Endothelial cell of umbilical vein (primary cell): ENCODE measurements around the gene SCN1B. TPM values are rescaled to one million over a fixed set of nuclear protein-coding genes. Genes with fewer than 3 reads are reported as not detected.

ENCODE experiments used
- BruUV-seq: library from RNA; stranded (reverse); fragments of 400-500 nt; replicated peaks from 2 replicates; lab custom pipeline; 2021; lab: Mats Ljungman, UMichigan
- CTCF ChIA-PET: fragments of 300-600, 350-600 bp; sonication (Branson Sonifier 250); formaldehyde crosslinking; loops from one replicate; lab custom pipeline; 2021; ENCODE audit warnings: antibody characterized with exemption, inconsistent platforms; lab: Charles Lee
- POLR2A ChIA-PET: fragments of 300-600, 350-600 bp; sonication (Branson Sonifier 250); formaldehyde crosslinking; loops from one replicate; lab custom pipeline; 2021; ENCODE audit warnings: antibody characterized with exemption, inconsistent platforms; lab: Charles Lee
- DNase-seq: peaks from one replicate; pipeline ENCODE4 v3.0.0-alpha.2; 2011; ENCODE audit warnings: low read depth, low spot score
- FAIRE-seq: peaks from 2 replicates; lab custom pipeline; 2011; peaks lifted over from hg19 to GRCh38; lab: Jason Lieb, UNC
- H2AFZ ChIP-seq: 2 replicates; pipeline ENCODE4 v1.6.0; 2012; ENCODE audit warnings: low read depth, low read length, control low read depth, inconsistent platforms
- H3K27ac ChIP-seq: 2 replicates; pipeline ENCODE4 v1.5.1; 2011; ENCODE audit warnings: low read depth, mild to moderate bottlenecking, control low read depth, low read length, moderate library complexity; ENCODE audit not compliant: insufficient read depth
- H3K27me3 ChIP-seq, 2 experiments: 2 replicates each; pipeline versions ENCODE4 v1.6.0 to v1.6.1; 2011; ENCODE audit warnings: low read length in 2 of 2, mixed read lengths in 1 of 2; ENCODE audit not compliant: control insufficient read depth in 2 of 2, insufficient read depth in 2 of 2
- H3K36me3 ChIP-seq, 2 experiments: 2 replicates in 1 of 2; 3 replicates in 1 of 2; pipeline ENCODE4 v1.5.1; 2011; ENCODE audit warnings: low read length in 2 of 2, mild to moderate bottlenecking in 1 of 2, moderate library complexity in 1 of 2; ENCODE audit not compliant: control insufficient read depth in 2 of 2, insufficient read depth in 2 of 2; ENCODE audit errors: extremely low read depth in 1 of 2
- H3K4me1 ChIP-seq: 3 replicates; pipeline ENCODE4 v1.5.1; 2011; ENCODE audit warnings: mild to moderate bottlenecking, low read length; ENCODE audit not compliant: control insufficient read depth, insufficient read depth; ENCODE audit errors: extremely low read depth
- H3K4me2 ChIP-seq: 2 replicates; pipeline ENCODE4 v1.6.1; 2011; ENCODE audit warnings: low read length, control low read depth, mixed read lengths; ENCODE audit not compliant: insufficient read depth
- H3K4me3 ChIP-seq, 3 experiments: fragments of 200-600 bp in 1 of 3; sonication (generic), shearing (Covaris generic) in 1 of 3; replicated peaks in 1 of 3; 2 replicates each; pipeline ENCODE4 v1.5.1; 2011 to 2016; ENCODE audit warnings: control low read depth in 3 of 3, low read length in 3 of 3, mild to moderate bottlenecking in 2 of 3, inconsistent platforms in 1 of 3, low read depth in 1 of 3, moderate library complexity in 1 of 3; ENCODE audit not compliant: insufficient read depth in 1 of 3
- H3K79me2 ChIP-seq: 2 replicates; pipeline ENCODE4 v1.6.0; 2012; ENCODE audit warnings: low read length, inconsistent platforms; ENCODE audit not compliant: control insufficient read depth, insufficient read depth
- H3K9ac ChIP-seq: replicated peaks from 2 replicates; pipeline ENCODE3; 2011; ENCODE audit warnings: low read length, control low read depth; ENCODE audit not compliant: insufficient read depth; ENCODE audit errors: extremely low read depth
- H3K9me1 ChIP-seq: replicated peaks from 3 replicates; pipeline ENCODE4 v1.6.0; 2011; ENCODE audit warnings: mild to moderate bottlenecking, low read length; ENCODE audit not compliant: control insufficient read depth, insufficient read depth; ENCODE audit errors: extremely low read depth
- H3K9me3 ChIP-seq: replicated peaks from 2 replicates; pipeline ENCODE4 v1.5.1; 2012; ENCODE audit warnings: low read length, inconsistent platforms; ENCODE audit not compliant: control insufficient read depth, insufficient read depth
- H4K20me1 ChIP-seq: replicated peaks from 2 replicates; pipeline ENCODE3; 2011; ENCODE audit warnings: mild to moderate bottlenecking, low read length; ENCODE audit not compliant: control insufficient read depth, insufficient read depth; ENCODE audit errors: extremely low read depth
- CTCF ChIP-seq, 2 donors: IDR thresholded peaks; 1 replicate in 1 of 2; 2 replicates in 1 of 2; pipeline ENCODE4 v1.5.1; 2011; ENCODE audit warnings: low read length in 2 of 2, mild to moderate bottlenecking in 2 of 2, moderate library complexity in 2 of 2, control low read depth in 1 of 2, inconsistent platforms in 1 of 2, low read depth in 1 of 2; ENCODE audit not compliant: insufficient read depth in 1 of 2; ENCODE audit errors: extremely low read depth in 1 of 2
- EZH2 ChIP-seq: IDR thresholded peaks from 2 replicates; pipeline ENCODE4 v1.6.1; 2012; ENCODE audit warnings: borderline replicate concordance, low read depth, mild to moderate bottlenecking, moderate library complexity, low read length, inconsistent platforms; ENCODE audit not compliant: severe bottlenecking
- FOS ChIP-seq: IDR thresholded peaks from 2 replicates; pipeline ENCODE4 v1.6.1; 2011; ENCODE audit warnings: mild to moderate bottlenecking, low read length, moderate library complexity, borderline replicate concordance; ENCODE audit not compliant: insufficient read depth
- GATA2 ChIP-seq: IDR thresholded peaks from 2 replicates; pipeline ENCODE4 v1.7.0; 2011; ENCODE audit warnings: low read depth, mild to moderate bottlenecking, moderate library complexity, mixed read lengths, low read length; ENCODE audit not compliant: insufficient read length, insufficient read depth
- JUN ChIP-seq: IDR thresholded peaks from 2 replicates; pipeline ENCODE4 v1.6.1; 2011; ENCODE audit warnings: borderline replicate concordance, low read depth; ENCODE audit not compliant: insufficient read length, insufficient read depth
- MAX ChIP-seq: IDR thresholded peaks from 2 replicates; pipeline ENCODE4 v1.6.1; 2011; ENCODE audit not compliant: insufficient read depth, insufficient read length
- MYC ChIP-seq: IDR thresholded peaks from one replicate; pipeline ENCODE4 v1.6.1; 2011; ENCODE audit warnings: mild to moderate bottlenecking, low read depth, low read length
- POLR2A ChIP-seq: IDR thresholded peaks from 2 replicates; pipeline ENCODE4 v1.6.1; 2012; ENCODE audit warnings: low read depth, mild to moderate bottlenecking, control low read depth, low read length
- POLR2AphosphoS5 ChIP-seq: IDR thresholded peaks from 2 replicates; pipeline ENCODE4 v1.6.1; 2012; ENCODE audit warnings: low read depth, mild to moderate bottlenecking, control low read depth, low read length, moderate library complexity; ENCODE audit not compliant: insufficient read depth
- dilution Hi-C: fragments of 300-500 bp; cut with MboI; formaldehyde crosslinking; loops from one replicate; pipeline ENCODE4 v1.15.0; 2019; ENCODE audit warnings: low sequenced_read_pairs; ENCODE audit not compliant: extremely low pct_ligation_motif_present
- intact Hi-C: fragments of 100-400 bp; cut with micrococcal nuclease; formaldehyde crosslinking; loops from one replicate; pipeline ENCODE4 v1.10.0; 2022
- polyA plus RNA-seq, 4 experiments: library from polyadenylated mRNA; depleted of rRNA in 3 of 4; stranded (reverse) in 3 of 4; unstranded in 1 of 4; fragments of >200 nt; gene quantifications; 2 replicates each; pipeline versions ENCODE4 v1.2.1 to v1.2.3, GENCODE V29; 2011 to 2012; ENCODE audit warnings: missing spikeins in 1 of 4
- total RNA-seq: library from RNA; stranded (reverse); gene quantifications from 2 replicates; pipeline ENCODE4 v1.2.3, GENCODE V29; 2021

SCN1B gene
- total and polyA plus RNA-seq, 2 donors (not counting 3 experiments of a cell fraction or from before 2014, with no cell fraction given) = 11.2 to 14.2 TPM

GRCh38 chr19:35087393-35087792 is 57.1 kb downstream of the SCN1B start:
- Histone ChIP-seq H2AFZ (no peak overlapping the region), H3K27ac (no peak overlapping the region), H3K4me2 (no peak overlapping the region), H3K9ac (no peak overlapping the region), H3K79me2 (no peaks in the 10 kb centered on the region), H3K4me3 (no peak overlapping the region), H3K36me3 (no peaks in the 10 kb centered on the region), H3K27me3 (peaks cover 1 to 2% of the 10 kb centered on the region in 2 experiments), H3K9me3 (no peaks in the 10 kb centered on the region), H3K4me1 (no peaks in the 10 kb centered on the region), H3K9me1 (no peaks in the 10 kb centered on the region), H4K20me1 (no peaks in the 10 kb centered on the region)
- intact Hi-C loops (no loop called here), dilution Hi-C loops (no loop called here)
- TF ChIP-seq JUN (no peak), EZH2 (no peak), CTCF (IDR thresholded peaks at IDR 0.05; ENCODE audit: extremely low read depth in 1 of 2, insufficient read depth in 1 of 2, low read depth in 1 of 2, low read length in 2 of 2) (no peak), FOS (no peak), POLR2A (no peak), MAX (no peak), POLR2AphosphoS5 (no peak), GATA2 (no peak), MYC (no peak)
- DNase-seq = no peak
- CTCF ChIA-PET = interaction anchor here (1.1 to 2.9 kb wide), 4 partner anchors 18 to 448 kb away, joined by 3 to 15 read pairs (median 10); no protein-coding TSS in a partner anchor
- POLR2A ChIA-PET = no interaction called here
- no TSS peak for BruUV-seq
- FAIRE-seq = no peak
